K562 (cell line): ENCODE results near the gene MUSK. TPM values are rescaled to one million over a fixed set of nuclear protein-coding genes. Genes with fewer than 3 reads are reported as not detected.

Experiments used
- ATAC-seq: fragments of 200-7000 bp; cut with Tn5 transposase; 3 replicates; pipeline ENCODE4 v1.9.1; 2020; ENCODE audit warnings: moderate library complexity
- BruUV-seq: library from RNA; stranded (reverse); fragments of 400-500 nt; replicated peaks from 2 replicates; lab custom pipeline; 2021; lab: Mats Ljungman, UMichigan
- CTCF ChIA-PET: fragments of 300-600 bp; formaldehyde crosslinking; extraction: SDS; loops from one replicate; lab custom pipeline; 2021; ENCODE audit warnings: low intra/inter-chr PET ratio; lab: Yijun Ruan, JAX
- POLR2A ChIA-PET: fragments of 300-600, 350-650 bp; sonication (Branson Sonifier 250); formaldehyde crosslinking; extraction: SDS; loops from one replicate; lab custom pipeline; 2021; ENCODE audit warnings: antibody characterized with exemption, inconsistent platforms; lab: Yijun Ruan, JAX
- DNase-seq, 4 experiments: peaks; one replicate each; pipeline versions ENCODE4 v3.0.0 to v3.0.0-alpha.2; 2011 to 2018; ENCODE audit warnings: low spot score in 3 of 4, mixed read lengths in 3 of 4; ENCODE audit errors: extremely low read depth in 1 of 4
- FAIRE-seq: peaks from 2 replicates; lab custom pipeline; 2011; peaks lifted over from hg19 to GRCh38; lab: Jason Lieb, UNC
- H2AFZ ChIP-seq: 2 replicates; pipeline ENCODE4 v1.6.0; 2011; ENCODE audit warnings: low read depth, low read length, control low read depth, inconsistent platforms
- H3K27ac ChIP-seq: fragments of 200-600 bp; 3 replicates; pipeline ENCODE4 v1.8.0; 2011; ENCODE audit warnings: low read depth, mild to moderate bottlenecking, control low read depth, inconsistent platforms, low read length, moderate library complexity, mixed read lengths; ENCODE audit errors: extremely low read depth
- H3K27me3 ChIP-seq, 2 experiments: fragments of 300-600 bp in 1 of 2; 2 replicates in 1 of 2; 3 replicates in 1 of 2; pipeline versions ENCODE4 v1.6.0 to v1.8.0; 2011; ENCODE audit warnings: inconsistent platforms in 2 of 2, low read length in 2 of 2, mild to moderate bottlenecking in 1 of 2, mixed read lengths in 1 of 2, moderate library complexity in 1 of 2; ENCODE audit not compliant: control insufficient read depth in 2 of 2, insufficient read depth in 2 of 2
- H3K36me3 ChIP-seq: fragments of 300-600 bp; 3 replicates; pipeline ENCODE4 v1.8.0; 2011; ENCODE audit warnings: mild to moderate bottlenecking, low read length, inconsistent platforms; ENCODE audit not compliant: control insufficient read depth, insufficient read depth
- H3K4me1 ChIP-seq, 2 experiments: fragments of 200-600 bp in 1 of 2; replicated peaks in 1 of 2; 2 replicates in 1 of 2; 3 replicates in 1 of 2; pipeline versions ENCODE4 v1.5.1 to v1.8.0; 2011; ENCODE audit warnings: inconsistent platforms in 2 of 2, low read length in 2 of 2, mild to moderate bottlenecking in 1 of 2, mixed read lengths in 1 of 2, moderate library complexity in 1 of 2; ENCODE audit not compliant: control insufficient read depth in 2 of 2, insufficient read depth in 2 of 2
- H3K4me2 ChIP-seq: 2 replicates; pipeline ENCODE4 v1.6.1; 2011; ENCODE audit warnings: low read length, control low read depth, inconsistent platforms, mixed read lengths; ENCODE audit not compliant: insufficient read depth
- H3K4me3 ChIP-seq: fragments of 200-600 bp; sonication (generic), shearing (Covaris generic); 2 replicates; pipeline ENCODE4 v1.5.1; 2016; ENCODE audit warnings: control low read depth, inconsistent platforms
- H3K79me2 ChIP-seq: fragments of 200-600 bp; 3 replicates; pipeline ENCODE4 v1.8.0; 2011; ENCODE audit warnings: low read length, inconsistent platforms; ENCODE audit not compliant: control insufficient read depth, insufficient read depth
- H3K9ac ChIP-seq, 2 experiments: 2 replicates each; pipeline versions ENCODE4 v1.6.0 to v1.6.1; 2011; ENCODE audit warnings: low read depth in 2 of 2, low read length in 2 of 2, control low read depth in 1 of 2, inconsistent platforms in 1 of 2, mild to moderate bottlenecking in 1 of 2, mixed read lengths in 1 of 2; ENCODE audit not compliant: insufficient read depth in 1 of 2
- H3K9me1 ChIP-seq: one replicate; pipeline ENCODE4 v1.6.0; 2011; ENCODE audit warnings: inconsistent platforms, mild to moderate bottlenecking, low read length, moderate library complexity; ENCODE audit not compliant: control insufficient read depth, insufficient read depth
- H3K9me3 ChIP-seq: replicated peaks from 2 replicates; pipeline ENCODE4 v1.5.1; 2011; ENCODE audit warnings: low read depth, low read length, inconsistent platforms; ENCODE audit not compliant: control insufficient read depth, insufficient read depth
- H4K20me1 ChIP-seq: replicated peaks from 2 replicates; pipeline ENCODE4 v1.6.1; 2011; ENCODE audit warnings: low read length, inconsistent platforms, mixed read lengths; ENCODE audit not compliant: control insufficient read depth, insufficient read depth
- ASH1L ChIP-seq: fragments of 450-650 bp; IDR thresholded peaks from 2 replicates; pipeline ENCODE4 v1.6.1; 2018; ENCODE audit warnings: borderline replicate concordance, mild to moderate bottlenecking, low read depth; ENCODE audit not compliant: partially characterized antibody
- MECOM ChIP-seq: fragments of 250-450 bp; sonication (Bioruptor Pico); IDR thresholded peaks from 2 replicates; pipeline ENCODE4 v1.8.0; 2022; ENCODE audit warnings: inconsistent platforms
- MIER1 ChIP-seq: fragments of 450-650 bp; IDR thresholded peaks from 2 replicates; pipeline ENCODE4 v1.6.1; 2016; ENCODE audit warnings: antibody characterized with exemption, mild to moderate bottlenecking, low read depth
- PHF8 ChIP-seq: fragments of 200-600 bp; sonication (generic); IDR thresholded peaks from 2 replicates; pipeline ENCODE4 v1.6.1; 2012; ENCODE audit warnings: mixed run types, mild to moderate bottlenecking, inconsistent platforms, low read length, moderate library complexity, borderline replicate concordance
- RFX5 ChIP-seq: IDR thresholded peaks from 2 replicates; pipeline ENCODE4 v1.6.1; 2011; ENCODE audit warnings: low read depth, mild to moderate bottlenecking, improper control_type of control experiment, low read length
- SRSF9 ChIP-seq: fragments of 200-400 bp; formaldehyde crosslinking; IDR thresholded peaks from 2 replicates; pipeline ENCODE4 v1.6.1; 2017; ENCODE audit warnings: low read depth, low read length, borderline replicate concordance
- THAP12 ChIP-seq: fragments of 250-450 bp; sonication (Bioruptor Pico); IDR thresholded peaks from 2 replicates; pipeline ENCODE4 v1.9.0; 2021; ENCODE audit warnings: mild to moderate bottlenecking, inconsistent platforms
- XRCC3 ChIP-seq: fragments of 450-650 bp; IDR thresholded peaks from 2 replicates; pipeline ENCODE4 v1.6.1; 2017; ENCODE audit warnings: mild to moderate bottlenecking, moderate library complexity
- ZNF134 ChIP-seq: fragments of 250-450 bp; sonication (Bioruptor Pico); conservative IDR thresholded peaks from 2 replicates; pipeline ENCODE4 v1.4.0; 2020
- ZNF707 ChIP-seq: fragments of 250-450 bp; sonication (Bioruptor Pico); conservative IDR thresholded peaks from 2 replicates; pipeline ENCODE4 v1.8.0; 2022; ENCODE audit warnings: inconsistent platforms, mild to moderate bottlenecking, moderate library complexity
- WGBS: fragments of 100-300 bp; shearing (Covaris generic); methylation state at CpG from one replicate; pipeline ENCODE4 v1.1.6; 2016; ENCODE audit warnings: low coverage, mixed read lengths; ENCODE audit not compliant: insufficient coverage; ENCODE audit errors: missing lambda C conversion rate; 5-methylcytosine and 5-hydroxymethylcytosine counted together
- in situ Hi-C: fragments of 300-500 bp; cut with MboI; formaldehyde crosslinking; loops from 4 replicates; pipeline ENCODE4 v1.15.0; 2018; ENCODE audit warnings: inconsistent platforms, mixed read lengths
- intact Hi-C: fragments of 100-400 bp; cut with micrococcal nuclease; formaldehyde crosslinking; loops from 2 replicates; pipeline ENCODE4 v1.14.2; 2022
- polyA plus RNA-seq, 8 experiments: library from polyadenylated mRNA; depleted of rRNA in 4 of 8; stranded (reverse) in 5 of 8; unstranded in 3 of 8; fragments of >200 nt; fragmentation: Nextera tagmentation in 2 of 8; fragmentation: Illumina TruSeq in 1 of 8; extraction: Ambion mirVana in 2 of 8; extraction: Trizol in 1 of 8; gene quantifications; 2 replicates each; pipeline versions ENCODE4 v1.2.1 to v1.2.3, GENCODE V29; 2011 to 2014; ENCODE audit warnings: inconsistent platforms in 1 of 8, missing spikeins in 1 of 8
- total RNA-seq, 7 experiments: library from RNA; depleted of rRNA in 6 of 7; stranded (reverse); fragments of >200 nt in 6 of 7; fragmentation: Illumina TruSeq in 2 of 7; extraction: Trizol in 2 of 7; gene quantifications; 2 replicates each; pipeline versions ENCODE4 v1.2.1 to v1.2.3, GENCODE V29; 2011 to 2021; ENCODE audit warnings: low replicate concordance in 1 of 7

Gene MUSK
- total and polyA plus RNA-seq, 9 of the 15 experiments (the other 6 are each of a cell fraction or from before 2014, with no cell fraction given): not detected

- no peaks in the 10 kb centered on the region for H3K36me3 ChIP-seq
- in situ Hi-C loops: no loop called here
- no peak overlapping the region for H3K4me3 ChIP-seq
Measured at GRCh38 chr9:110764006-110764405, 95.4 kb downstream of the MUSK start.

GRCh38 chr9:110765926-110766325, 97.3 kb downstream of the MUSK start:
- 0% methylated on average over 1 of the region's 2 CpGs for WGBS
- H3K4me2 ChIP-seq: no peak overlapping the region
- no TSS peak for BruUV-seq
- DNase-seq (no peak), ATAC-seq (no peak), FAIRE-seq (no peak)
- no peaks in the 10 kb centered on the region for H3K27me3 ChIP-seq
- in situ Hi-C loops (no loop called here), intact Hi-C loops (no loop called here)
- H2AFZ ChIP-seq: no peak overlapping the region
- no peaks in the 10 kb centered on the region for H3K4me1 ChIP-seq
- no peaks in the 10 kb centered on the region for H3K9me1 ChIP-seq
- no peaks in the 10 kb centered on the region for H4K20me1 ChIP-seq
- no peaks in the 10 kb centered on the region for H3K36me3 ChIP-seq
- ChIA-PET POLR2A (no interaction called here), CTCF (no interaction called here)
- H3K27ac ChIP-seq: no peak overlapping the region
- H3K4me3 ChIP-seq: no peak overlapping the region
- no peak for TF ChIP-seq THAP12 (CRISPR knock-in tag)
- no peak for TF ChIP-seq XRCC3
- no peak overlapping the region for H3K9ac ChIP-seq
- no peaks in the 10 kb centered on the region; the same call in 1 of the 2 replicates for H3K9me3 ChIP-seq
- no peaks in the 10 kb centered on the region for H3K79me2 ChIP-seq

More at GRCh38 chr9:110764006-110764405, 95.4 kb downstream of the MUSK start:
- BruUV-seq: no TSS peak
- ChIA-PET CTCF (no interaction called here), POLR2A (no interaction called here)
- ATAC-seq (no peak), FAIRE-seq (no peak), DNase-seq (no peak)
- Histone ChIP-seq H4K20me1 (no peaks in the 10 kb centered on the region), H3K4me1 (no peaks in the 10 kb centered on the region), H2AFZ (no peak overlapping the region), H3K9ac (no peak overlapping the region), H3K27ac (no peak overlapping the region), H3K79me2 (no peaks in the 10 kb centered on the region), H3K9me1 (no peaks in the 10 kb centered on the region), H3K4me2 (no peak overlapping the region), H3K9me3 (no peaks in the 10 kb centered on the region; the same call in 1 of the 2 replicates), H3K27me3 (no peaks in the 10 kb centered on the region)
- intact Hi-C loops: no loop called here
- TF ChIP-seq PHF8 (no peak), XRCC3 (no peak), MECOM (no peak), ASH1L (no peak), SRSF9 (no peak), ZNF707 (no peak), RFX5 (no peak), ZNF134 (CRISPR knock-in tag) (no peak), MIER1 (no peak)
- 0% methylated on average over 3 of the region's 3 CpGs for WGBS
